ENCODE data around the gene EPC1.

DNA sequence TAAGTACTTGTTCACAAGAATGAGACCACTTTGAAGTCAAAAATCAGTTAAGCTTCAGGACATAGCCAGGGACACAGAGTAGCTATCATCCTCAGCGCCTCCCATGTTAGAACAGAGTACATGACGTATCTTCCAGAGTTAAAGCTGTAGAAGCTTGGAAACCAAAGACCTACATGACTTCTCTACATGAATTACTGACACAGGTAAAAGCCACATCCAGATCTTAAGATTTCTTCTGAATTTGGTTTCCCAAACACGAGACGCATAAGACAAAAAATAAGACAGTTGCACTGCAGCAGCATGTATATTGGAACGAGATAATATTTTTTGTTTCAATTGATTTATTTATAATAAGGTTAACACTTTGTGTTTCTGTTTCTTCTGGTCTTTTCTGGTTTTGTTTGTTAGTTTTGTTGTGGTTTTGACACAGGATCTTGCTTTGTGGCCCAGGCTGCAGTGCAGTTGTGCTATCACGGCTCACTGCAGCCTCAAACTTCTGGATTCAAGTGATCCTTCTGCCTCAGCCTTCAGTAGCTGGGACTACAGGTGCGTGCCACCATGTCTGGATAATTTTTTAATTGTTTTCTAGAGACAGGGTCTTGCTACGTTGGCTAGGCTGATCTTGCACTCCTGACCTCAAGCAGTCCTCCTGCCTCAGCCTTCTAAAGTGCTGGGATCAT lies 10.2 kb upstream of the EPC1 start:
- TF ChIP-seq, protein P1, sequence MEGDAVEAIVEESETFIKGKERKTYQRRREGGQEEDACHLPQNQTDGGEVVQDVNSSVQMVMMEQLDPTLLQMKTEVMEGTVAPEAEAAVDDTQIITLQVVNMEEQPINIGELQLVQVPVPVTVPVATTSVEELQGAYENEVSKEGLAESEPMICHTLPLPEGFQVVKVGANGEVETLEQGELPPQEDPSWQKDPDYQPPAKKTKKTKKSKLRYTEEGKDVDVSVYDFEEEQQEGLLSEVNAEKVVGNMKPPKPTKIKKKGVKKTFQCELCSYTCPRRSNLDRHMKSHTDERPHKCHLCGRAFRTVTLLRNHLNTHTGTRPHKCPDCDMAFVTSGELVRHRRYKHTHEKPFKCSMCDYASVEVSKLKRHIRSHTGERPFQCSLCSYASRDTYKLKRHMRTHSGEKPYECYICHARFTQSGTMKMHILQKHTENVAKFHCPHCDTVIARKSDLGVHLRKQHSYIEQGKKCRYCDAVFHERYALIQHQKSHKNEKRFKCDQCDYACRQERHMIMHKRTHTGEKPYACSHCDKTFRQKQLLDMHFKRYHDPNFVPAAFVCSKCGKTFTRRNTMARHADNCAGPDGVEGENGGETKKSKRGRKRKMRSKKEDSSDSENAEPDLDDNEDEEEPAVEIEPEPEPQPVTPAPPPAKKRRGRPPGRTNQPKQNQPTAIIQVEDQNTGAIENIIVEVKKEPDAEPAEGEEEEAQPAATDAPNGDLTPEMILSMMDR (conservative IDR thresholded peaks at IDR 0.05 in 1 of 2, IDR thresholded peaks at IDR 0.05 in 1 of 2; ENCODE audit: low read depth in 1 of 2, low read length in 2 of 2): no peak
- TF ChIP-seq EZH2 (IDR thresholded peaks at IDR 0.05; ENCODE audit: low read length, missing control alignments): no peak
